HepG2 (cell line): ENCODE results near the gene CLDN14. TPM values are rescaled to one million over a fixed set of nuclear protein-coding genes. Genes with fewer than 3 reads are reported as not detected.

ENCODE experiments used
- BCLAF1 ChIP-seq: fragments of 450-650 bp; IDR thresholded peaks from 2 replicates; pipeline ENCODE4 v1.6.1; 2017; ENCODE audit warnings: mild to moderate bottlenecking
- FOSL2 ChIP-seq: sonication (generic); formaldehyde crosslinking; IDR thresholded peaks from 2 replicates; pipeline ENCODE4 v1.4.0; 2020; ENCODE audit warnings: missing genetic modification reagents
- RBFOX2 ChIP-seq: fragments of 200-400 bp; formaldehyde crosslinking; IDR thresholded peaks from 2 replicates; pipeline ENCODE4 v1.6.1; 2017; ENCODE audit warnings: low read depth, mild to moderate bottlenecking, low read length
- REL ChIP-seq: sonication (generic); formaldehyde crosslinking; conservative IDR thresholded peaks from 2 replicates; pipeline ENCODE4 v1.8.0; 2022; ENCODE audit warnings: mild to moderate bottlenecking, missing genetic modification reagents, moderate library complexity
- RELA ChIP-seq: sonication (generic); formaldehyde crosslinking; IDR thresholded peaks from 2 replicates; pipeline ENCODE4 v1.4.0; 2020; ENCODE audit warnings: missing genetic modification reagents
- USF2 ChIP-seq, 2 experiments: sonication (generic) in 1 of 2; formaldehyde crosslinking in 1 of 2; IDR thresholded peaks; 2 replicates each; pipeline versions ENCODE4 v1.5.1 to v1.6.1; 2011 to 2020; ENCODE audit warnings: borderline replicate concordance in 1 of 2, low read depth in 1 of 2, low read length in 1 of 2, mild to moderate bottlenecking in 1 of 2, missing genetic modification reagents in 1 of 2, moderate library complexity in 1 of 2
- ZNF441 ChIP-seq: sonication (generic); formaldehyde crosslinking; IDR thresholded peaks from 2 replicates; pipeline ENCODE4 v1.7.0; 2021; ENCODE audit warnings: missing genetic modification reagents, borderline replicate concordance
- ZNF800 ChIP-seq: sonication (generic); formaldehyde crosslinking; IDR thresholded peaks from 2 replicates; pipeline ENCODE4 v1.4.0; 2020; ENCODE audit warnings: missing genetic modification reagents
- ZSCAN29 ChIP-seq: sonication (generic); formaldehyde crosslinking; conservative IDR thresholded peaks from 2 replicates; pipeline ENCODE4 v1.4.0; 2020; ENCODE audit warnings: mild to moderate bottlenecking, missing genetic modification reagents
- polyA plus RNA-seq, 8 experiments: library from polyadenylated mRNA; depleted of rRNA in 3 of 8; stranded (reverse) in 7 of 8; unstranded in 1 of 8; fragments of >200 nt; fragmentation: Illumina TruSeq in 4 of 8; extraction: Trizol in 4 of 8; gene quantifications; 2 replicates each; pipeline versions ENCODE4 v1.2.1 to v1.2.3, GENCODE V29; 2011 to 2016; ENCODE audit warnings: low read depth in 4 of 8, missing spikeins in 1 of 8, mixed read lengths in 1 of 8; ENCODE audit not compliant: insufficient read depth in 1 of 8
- total RNA-seq, 5 experiments: library from RNA; depleted of rRNA; stranded (reverse); fragments of >200 nt; fragmentation: Illumina TruSeq; extraction: Trizol; gene quantifications; 2 replicates each; pipeline ENCODE4 v1.2.3, GENCODE V29; 2016; ENCODE audit warnings: low read depth in 1 of 5
- TF ChIP-seq, protein P1 (sequence below): sonication (generic); formaldehyde crosslinking; IDR thresholded peaks from 2 replicates; pipeline ENCODE4 v1.4.0; 2020; ENCODE audit warnings: missing genetic modification reagents
- TF ChIP-seq, protein P2 (sequence below): IDR thresholded peaks from 2 replicates; pipeline ENCODE4 v1.6.1; 2016; ENCODE audit warnings: missing compliant biosample characterization, missing genetic modification reagents, borderline replicate concordance
- TF ChIP-seq, protein P3 (sequence below): sonication (generic); formaldehyde crosslinking; IDR thresholded peaks from 2 replicates; pipeline ENCODE4 v1.5.1; 2020; ENCODE audit warnings: missing genetic modification reagents, mild to moderate bottlenecking, borderline replicate concordance

The CLDN14 gene
- total and polyA plus RNA-seq, 2 of the 13 experiments (the other 11 are each of a cell fraction or from before 2014, with no cell fraction given) = 1.1 to 1.4 TPM

- TF ChIP-seq USF2 (IDR thresholded peaks at IDR 0.05; ENCODE audit: low read depth, low read length) (no peak), USF2 (CRISPR knock-in tag; IDR thresholded peaks at IDR 0.05; ENCODE audit: borderline replicate concordance) (no peak), ZSCAN29 (peak; percentile 96), ZNF800 (CRISPR knock-in tag) (peak; percentile 56; the same call in 1 of the 2 replicates), RBFOX2 (no peak), RELA (CRISPR knock-in tag) (no peak), ZNF441 (CRISPR knock-in tag) (0 out of 2 replicates have a peak, but pooled peaks have one; percentile 68), REL (CRISPR knock-in tag) (no peak), FOSL2 (CRISPR knock-in tag) (peak; percentile 74), BCLAF1 (no peak)
- TF ChIP-seq, protein P1, sequence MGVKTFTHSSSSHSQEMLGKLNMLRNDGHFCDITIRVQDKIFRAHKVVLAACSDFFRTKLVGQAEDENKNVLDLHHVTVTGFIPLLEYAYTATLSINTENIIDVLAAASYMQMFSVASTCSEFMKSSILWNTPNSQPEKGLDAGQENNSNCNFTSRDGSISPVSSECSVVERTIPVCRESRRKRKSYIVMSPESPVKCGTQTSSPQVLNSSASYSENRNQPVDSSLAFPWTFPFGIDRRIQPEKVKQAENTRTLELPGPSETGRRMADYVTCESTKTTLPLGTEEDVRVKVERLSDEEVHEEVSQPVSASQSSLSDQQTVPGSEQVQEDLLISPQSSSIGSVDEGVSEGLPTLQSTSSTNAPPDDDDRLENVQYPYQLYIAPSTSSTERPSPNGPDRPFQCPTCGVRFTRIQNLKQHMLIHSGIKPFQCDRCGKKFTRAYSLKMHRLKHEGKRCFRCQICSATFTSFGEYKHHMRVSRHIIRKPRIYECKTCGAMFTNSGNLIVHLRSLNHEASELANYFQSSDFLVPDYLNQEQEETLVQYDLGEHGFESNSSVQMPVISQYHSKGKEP (CRISPR knock-in tag) = no peak
- TF ChIP-seq, protein P2, sequence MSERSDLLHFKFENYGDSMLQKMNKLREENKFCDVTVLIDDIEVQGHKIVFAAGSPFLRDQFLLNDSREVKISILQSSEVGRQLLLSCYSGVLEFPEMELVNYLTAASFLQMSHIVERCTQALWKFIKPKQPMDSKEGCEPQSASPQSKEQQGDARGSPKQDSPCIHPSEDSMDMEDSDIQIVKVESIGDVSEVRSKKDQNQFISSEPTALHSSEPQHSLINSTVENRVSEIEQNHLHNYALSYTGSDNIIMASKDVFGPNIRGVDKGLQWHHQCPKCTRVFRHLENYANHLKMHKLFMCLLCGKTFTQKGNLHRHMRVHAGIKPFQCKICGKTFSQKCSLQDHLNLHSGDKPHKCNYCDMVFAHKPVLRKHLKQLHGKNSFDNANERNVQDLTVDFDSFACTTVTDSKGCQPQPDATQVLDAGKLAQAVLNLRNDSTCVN (CRISPR knock-in tag) = no peak; the same call in 1 of the 2 replicates
- TF ChIP-seq, protein P3, sequence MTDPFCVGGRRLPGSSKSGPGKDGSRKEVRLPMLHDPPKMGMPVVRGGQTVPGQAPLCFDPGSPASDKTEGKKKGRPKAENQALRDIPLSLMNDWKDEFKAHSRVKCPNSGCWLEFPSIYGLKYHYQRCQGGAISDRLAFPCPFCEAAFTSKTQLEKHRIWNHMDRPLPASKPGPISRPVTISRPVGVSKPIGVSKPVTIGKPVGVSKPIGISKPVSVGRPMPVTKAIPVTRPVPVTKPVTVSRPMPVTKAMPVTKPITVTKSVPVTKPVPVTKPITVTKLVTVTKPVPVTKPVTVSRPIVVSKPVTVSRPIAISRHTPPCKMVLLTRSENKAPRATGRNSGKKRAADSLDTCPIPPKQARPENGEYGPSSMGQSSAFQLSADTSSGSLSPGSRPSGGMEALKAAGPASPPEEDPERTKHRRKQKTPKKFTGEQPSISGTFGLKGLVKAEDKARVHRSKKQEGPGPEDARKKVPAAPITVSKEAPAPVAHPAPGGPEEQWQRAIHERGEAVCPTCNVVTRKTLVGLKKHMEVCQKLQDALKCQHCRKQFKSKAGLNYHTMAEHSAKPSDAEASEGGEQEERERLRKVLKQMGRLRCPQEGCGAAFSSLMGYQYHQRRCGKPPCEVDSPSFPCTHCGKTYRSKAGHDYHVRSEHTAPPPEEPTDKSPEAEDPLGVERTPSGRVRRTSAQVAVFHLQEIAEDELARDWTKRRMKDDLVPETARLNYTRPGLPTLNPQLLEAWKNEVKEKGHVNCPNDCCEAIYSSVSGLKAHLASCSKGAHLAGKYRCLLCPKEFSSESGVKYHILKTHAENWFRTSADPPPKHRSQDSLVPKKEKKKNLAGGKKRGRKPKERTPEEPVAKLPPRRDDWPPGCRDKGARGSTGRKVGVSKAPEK (CRISPR knock-in tag) = no peak; the same call in 1 of the 2 replicates
Measured at GRCh38 chr21:36479415-36480402, at the start of gene CLDN14 (continued).
